ENCODE data around the gene TMOD3.

Gene TMOD3

DNA sequence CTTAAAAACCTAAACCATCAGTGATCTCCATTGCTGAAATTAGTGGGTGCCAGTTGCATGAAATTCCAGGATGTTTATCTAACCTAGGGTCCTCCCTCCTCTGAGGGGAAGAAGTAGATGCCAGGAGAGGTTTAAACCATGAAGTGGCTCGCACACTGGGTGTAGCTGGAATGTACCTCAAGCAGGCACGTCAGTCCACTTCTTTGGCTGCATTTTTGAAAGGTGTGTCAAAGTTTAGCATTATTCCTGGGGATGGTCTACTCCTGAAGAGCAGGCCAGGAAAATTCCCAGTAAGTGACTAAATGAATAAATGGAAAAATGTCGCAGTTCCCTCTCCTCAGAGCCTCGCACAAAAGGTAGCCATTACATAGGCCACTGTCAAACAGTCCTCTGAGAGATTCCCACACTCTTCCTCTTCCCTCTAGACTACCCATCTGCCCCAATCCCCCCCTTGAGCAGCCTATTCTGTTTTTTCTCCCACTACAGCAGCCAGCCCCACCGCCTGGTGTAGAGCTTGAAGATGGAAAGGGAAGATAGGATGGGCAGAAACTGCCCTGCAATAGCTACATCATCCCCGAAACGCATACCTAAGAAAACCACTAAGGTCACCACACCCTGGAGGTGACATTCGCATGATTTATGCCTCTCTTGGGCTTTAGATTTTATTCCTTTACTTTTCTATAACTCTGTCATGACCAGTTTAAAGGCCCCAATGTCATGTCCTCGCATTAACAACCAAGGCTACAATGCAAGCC is 655 bp upstream of the TMOD3 start:
- DNase-seq: no peak

DNA sequence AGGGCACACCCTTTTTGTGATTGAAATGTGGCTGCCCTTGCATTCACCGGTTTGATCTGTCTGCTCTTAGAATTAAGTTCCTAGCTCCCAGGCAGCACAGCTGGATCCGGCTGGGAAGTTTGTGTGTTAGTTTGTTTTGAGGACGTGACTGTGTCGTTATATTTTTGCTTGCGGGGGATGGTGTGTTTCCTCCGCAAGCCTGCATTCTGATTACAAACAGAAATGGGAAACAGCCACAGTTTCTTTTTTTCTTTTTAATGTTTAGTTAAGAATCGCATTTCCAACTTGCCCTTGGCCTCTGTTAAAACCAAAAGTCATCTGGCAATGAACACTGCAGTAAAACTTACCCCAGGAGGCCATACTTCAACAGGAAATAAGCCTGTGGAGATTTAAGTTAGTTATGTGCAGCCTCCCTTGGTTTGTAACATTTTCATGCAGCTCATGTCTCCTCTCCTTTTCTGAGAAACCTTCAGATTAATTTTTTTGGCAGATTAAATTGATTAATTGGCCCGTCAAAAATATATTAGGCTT is 888 bp downstream of the TMOD3 start:
- DNase-seq: no peak

DNA sequence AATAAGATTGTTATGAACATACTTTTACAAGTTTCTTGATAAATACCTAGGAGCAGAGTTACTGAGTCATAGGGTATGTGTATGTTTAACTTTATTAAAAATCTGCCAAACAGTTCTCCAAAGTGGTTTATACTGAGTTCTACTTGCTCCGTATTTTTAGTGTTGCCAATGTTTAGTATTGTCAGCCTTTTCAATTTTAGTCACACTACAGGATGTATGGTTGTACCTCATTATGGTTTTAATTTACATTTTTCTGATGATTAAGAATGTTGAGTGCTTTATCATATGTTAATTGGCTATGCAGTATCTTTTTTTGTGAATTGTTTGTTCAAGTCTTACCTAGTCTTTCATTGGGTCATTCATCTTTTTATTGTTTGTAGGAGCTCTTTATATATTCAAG is 4.3 kb downstream of the TMOD3 start:
- DNase-seq: no peak

DNA sequence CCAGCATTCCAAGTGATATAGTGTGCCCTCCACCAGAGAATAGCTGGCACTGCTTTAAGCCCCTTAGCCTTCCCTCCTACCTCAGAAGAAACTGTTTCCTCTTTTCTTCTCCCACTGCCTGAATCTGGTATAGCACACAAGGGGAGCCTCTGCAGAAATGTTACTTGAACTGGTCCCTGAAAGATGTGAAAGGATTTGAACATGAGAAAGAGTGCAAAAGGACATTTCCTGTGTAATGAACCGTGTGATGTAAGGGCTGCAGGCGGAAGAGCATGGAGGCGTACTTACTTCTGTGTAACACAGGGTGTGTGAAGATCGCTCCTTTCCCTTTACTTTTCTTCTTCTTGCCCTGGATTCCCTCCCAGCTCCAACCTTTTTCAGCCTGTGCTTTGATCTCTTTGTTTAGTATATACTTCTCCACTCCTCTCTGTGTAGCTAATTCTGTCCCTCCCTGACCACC is 8.4 kb downstream of the TMOD3 start:
- DNase-seq: no peak

DNA sequence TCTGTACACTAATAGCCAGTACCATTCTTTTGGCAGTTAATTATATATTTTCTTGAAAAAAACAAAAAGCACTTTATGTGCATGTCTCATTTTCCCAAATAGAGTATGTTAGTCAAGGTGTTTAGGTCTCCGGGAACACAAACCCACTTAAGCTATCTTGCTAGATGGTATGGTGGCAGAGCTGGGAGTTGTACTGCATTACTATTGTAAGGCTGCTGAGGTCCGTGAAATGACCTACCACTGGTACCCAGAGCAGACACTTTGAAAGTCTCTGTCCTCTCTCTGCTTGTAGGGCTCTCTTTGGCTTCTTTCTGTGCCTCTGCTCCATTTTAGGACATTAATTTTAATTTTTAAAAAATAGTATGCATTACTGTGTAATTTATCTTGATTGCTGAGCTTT is 8.8 kb downstream of the TMOD3 start:
- no peak for DNase-seq

DNA sequence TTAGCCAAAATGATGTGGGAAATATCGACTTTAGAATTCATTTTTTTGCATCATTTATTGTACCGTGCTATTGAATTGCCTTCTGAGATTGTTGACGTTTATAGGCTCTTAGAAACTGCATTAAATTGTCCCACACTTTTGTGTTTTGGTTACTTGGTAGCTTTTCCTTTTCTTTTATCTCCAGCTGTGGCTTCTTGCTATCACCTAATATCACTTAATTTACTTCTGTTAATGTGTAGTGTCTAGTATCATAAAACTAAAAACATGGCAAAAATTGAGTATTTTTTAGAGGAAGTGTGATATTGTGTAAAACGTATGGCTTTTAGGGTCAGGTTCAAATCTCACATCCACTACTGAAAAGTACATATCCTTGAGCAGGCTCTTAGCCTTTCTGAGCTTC is 11.2 kb downstream of the TMOD3 start:
- no peak for DNase-seq

DNA sequence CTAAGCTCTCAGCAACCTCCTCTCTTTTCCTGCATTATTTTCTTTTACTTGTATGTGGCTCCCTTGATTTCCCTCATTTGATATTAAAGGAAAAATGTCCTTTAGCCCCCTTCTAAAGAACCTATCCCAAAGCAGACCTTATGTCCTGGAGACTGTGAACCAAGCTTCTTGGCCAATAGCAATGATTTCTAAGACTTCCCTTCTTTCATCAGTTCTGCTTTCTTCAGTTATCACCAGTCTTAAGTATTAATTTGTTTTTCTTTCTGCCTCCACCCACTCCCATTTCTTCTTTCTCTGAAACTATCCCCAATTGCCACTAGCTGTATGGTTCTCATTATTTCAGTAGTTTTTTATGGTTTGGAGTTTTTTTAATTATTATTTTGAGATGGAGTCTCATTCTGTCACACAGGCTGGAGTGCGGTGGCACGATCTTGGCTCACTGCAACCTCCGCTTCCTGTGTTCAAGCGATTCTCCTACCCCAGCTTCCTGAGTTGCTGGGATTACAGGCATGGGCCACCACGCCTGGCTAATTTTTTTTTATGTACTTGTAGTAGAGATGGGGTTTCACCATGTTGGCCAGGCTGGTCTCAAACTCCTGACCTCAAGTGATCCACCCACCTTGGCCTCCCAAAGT is 12.1 kb downstream of the TMOD3 start:
- DNase-seq: no peak

DNA sequence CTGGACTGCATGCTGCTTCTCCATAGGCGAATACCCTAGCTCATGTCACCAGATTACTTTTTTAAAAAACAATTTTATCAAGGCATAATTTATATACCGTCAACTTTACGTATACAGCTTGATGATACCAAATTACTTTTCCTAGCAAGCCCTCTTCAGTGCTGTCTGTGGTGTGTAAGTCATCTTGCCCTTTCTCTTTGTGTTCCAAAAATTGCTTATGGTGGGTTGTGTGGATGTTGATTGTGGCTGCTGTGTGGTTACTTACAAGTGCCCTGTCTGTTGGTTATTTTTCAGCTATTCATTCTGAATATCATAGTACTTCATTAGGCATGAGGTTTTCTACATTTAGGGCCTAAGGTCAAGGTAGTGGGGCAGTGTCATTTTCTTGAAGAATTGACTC is 12.8 kb downstream of the TMOD3 start:
- no peak for DNase-seq

DNA sequence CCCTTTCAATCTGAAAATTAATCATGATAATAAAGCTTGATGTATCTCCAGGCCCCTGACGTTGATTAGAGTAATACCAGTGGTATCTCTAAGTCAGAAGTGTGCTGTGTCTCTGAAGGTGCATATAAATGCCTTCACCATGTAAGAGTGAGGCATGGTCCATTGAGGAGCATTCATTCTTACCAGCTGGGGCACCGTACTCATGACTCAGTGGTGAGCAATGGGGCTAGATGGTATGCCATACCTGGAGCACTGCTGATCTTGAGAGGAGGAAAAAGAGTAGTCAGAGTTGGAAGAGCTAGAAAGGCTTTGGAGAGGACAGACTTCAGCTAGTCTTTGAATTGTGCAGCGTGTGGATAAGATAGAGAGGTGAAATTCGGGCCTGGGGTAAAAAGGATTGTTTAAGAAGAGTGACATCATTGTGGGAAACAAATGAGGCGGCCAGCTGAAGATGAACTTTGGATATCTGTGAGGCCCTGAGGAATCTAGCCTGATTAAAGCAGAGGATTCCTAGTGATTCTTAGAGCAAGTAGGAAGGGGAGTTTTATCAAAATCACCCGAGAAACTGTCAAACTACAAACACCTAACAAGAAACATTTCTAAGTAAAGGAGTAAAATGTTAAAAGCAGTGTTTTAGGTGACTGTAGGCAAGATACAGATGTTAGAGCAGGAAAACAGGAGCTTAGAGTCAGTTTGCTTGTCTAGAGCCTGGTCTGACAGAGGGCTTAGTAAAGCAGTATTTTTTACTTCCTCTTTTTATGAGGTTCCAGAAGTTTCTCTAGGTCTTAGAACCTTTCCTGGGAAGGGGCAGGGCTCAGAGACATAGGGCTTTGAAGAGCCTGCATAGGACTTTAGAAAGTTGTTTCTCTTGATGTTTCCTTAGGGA is 13.6 kb downstream of the TMOD3 start:
- no peak for DNase-seq

DNA sequence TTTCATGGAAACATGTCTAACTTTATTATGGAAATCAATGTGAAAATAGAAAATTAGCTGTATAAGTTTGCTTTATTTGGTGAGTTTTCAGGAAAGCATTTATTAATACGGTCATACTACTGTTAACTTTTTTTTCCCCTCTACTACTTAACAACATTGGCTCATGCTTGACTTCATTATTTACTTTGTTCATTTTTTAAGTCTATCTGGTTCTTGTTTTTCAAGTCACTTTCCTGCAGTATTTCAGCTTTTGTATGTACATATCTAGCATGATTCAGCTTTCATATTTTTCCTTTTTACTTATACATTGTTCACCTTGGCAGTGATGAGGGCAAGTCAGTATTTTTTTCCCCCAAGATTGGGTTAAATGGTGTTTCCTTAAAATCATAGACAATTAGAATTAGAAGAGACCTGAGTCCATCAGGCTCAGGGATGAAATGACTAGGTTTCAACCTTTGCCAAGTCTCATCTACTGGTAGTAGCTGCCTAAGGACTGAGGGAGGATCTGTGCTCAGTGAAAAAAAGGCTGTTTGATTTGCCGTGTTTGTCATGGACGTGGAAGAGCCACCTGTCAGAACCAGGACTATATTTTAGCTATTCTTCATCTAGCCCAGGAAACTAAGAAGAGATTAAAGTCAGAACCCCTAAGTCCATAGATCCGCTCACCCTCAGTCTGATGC is 15.4 kb downstream of the TMOD3 start:
- DNase-seq: no peak

DNA sequence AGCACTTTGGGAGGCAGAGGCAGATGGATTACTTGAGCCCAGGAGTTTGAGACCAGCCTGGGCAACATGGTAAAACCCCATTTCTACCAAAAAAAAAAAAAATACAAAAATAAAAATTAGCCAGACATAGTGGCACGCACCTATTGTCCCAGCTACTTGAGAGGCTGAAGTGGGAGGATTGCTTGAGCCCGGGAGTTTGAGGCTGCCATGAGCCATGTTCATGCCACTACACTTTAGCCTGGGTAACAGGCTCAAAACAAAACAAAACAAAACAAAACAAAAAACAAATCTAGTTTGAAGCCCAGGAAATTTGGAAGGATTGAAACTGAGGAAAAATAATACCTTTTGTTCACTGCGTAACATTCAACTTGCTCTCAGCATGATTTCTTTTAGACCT is 16.6 kb downstream of the TMOD3 start:
- DNase-seq: no peak

DNA sequence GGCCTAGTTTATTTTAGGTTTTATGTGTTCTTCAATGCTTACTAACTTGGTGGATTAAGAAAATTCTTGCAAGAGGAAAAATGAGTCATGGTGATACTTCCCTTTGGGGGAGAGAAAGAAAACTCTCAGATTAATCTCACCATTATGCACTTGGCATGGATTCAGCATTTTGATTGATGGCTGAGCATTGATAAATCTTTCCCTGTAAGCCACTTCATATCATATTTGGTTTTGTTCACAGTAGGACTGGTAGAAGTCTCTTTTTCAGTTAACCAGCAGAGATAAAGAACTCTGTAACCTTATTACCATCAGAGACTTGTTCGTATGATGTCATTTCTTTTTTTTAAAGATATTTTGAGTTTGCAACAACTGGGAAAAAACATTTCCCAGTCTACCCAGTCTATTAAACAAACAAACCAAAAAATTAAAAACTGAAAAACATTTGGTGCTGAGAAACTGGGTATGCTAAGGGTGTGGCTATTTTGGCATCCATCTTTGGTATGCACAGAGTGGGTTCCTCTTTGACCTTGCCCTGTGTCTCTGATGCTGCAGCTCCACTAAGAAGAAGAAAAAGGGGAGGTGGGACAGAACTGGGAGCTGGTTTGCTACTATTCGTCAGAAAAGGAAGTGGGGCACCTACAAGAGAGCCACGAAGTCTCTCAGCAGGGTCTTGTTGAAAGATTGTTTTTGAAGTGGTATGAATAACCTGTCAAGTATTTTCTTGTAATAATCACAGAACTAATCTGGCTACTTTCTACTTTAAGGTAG is 17.2 kb downstream of the TMOD3 start:
- DNase-seq: no peak

DNA sequence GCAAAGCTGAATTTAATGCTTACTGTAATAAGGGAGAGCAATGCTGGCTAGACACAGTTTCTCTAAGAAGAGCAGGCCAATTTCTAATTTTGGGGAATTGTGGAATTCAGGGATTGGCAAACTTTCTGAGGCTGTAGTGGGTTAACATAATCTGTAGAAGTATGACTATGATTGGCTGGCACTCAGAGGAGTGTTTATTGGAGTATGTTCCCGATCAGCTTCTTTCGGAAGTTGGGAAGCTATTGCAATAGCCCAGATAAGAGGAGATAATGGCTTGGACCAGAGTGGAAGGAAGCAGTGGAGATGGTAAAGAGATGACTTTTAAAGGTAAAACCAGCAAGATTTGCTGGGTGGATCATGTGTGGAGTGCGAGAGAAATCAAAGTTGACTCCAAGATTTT is 19.4 kb downstream of the TMOD3 start:
- no peak for DNase-seq

DNA sequence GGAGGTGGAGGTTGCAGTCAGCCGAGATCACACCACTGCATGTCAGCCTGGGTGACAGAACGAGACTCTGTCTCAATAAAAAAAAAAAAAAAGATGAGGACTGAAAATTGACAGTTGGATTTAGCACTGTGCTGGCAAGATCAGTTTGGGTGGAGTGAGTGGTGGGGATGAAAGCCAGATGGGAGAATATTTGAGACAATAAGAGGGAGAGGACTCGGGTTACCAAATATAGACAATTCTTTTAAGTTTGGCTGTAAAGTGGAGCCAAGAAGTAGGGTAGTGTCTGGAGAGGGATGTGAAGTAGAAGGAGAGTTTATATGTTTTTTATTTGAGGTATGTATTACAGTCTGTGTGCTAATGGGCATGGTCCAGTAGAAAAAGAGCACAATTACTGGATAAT is 20.4 kb downstream of the TMOD3 start:
- no peak for DNase-seq

DNA sequence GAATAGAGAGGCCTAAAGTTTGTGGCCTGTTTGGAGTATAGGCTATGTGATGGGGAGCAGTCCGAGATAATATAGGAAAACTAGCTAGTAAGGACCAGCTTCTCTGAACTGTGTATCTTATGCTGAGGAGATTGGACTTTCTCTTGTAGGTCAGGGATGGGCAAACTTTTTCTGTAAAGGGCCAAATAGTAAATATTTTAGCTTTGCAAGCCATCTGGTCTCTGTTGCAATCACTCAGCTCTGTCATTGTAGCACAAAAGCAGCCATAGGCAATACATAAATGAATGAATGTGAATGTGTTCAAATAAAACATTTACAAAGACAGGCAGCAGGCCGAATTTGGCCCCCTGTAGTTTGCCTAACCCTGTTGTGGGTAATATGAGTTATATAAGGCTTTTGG is 24.5 kb downstream of the TMOD3 start:
- DNase-seq: no peak

DNA sequence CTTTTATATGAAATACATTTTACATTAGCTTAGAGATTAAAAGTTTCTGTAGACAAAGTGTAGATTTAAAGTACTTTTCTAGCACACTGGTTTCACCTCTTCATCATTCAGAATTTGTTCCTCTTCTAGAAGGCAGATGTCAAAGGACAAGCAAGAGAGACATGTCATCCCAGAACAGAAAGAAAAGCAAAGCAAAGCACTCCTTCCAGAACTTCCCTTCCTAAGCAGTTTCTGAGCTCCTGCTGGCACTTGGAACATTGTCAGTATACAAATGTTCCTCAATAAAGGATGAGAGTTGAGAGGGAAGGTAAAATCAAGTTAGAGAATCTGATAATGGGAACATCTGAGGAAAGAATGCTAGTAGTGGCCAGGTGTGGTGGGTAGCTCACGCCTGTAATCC is 26.2 kb downstream of the TMOD3 start:
- DNase-seq: no peak

DNA sequence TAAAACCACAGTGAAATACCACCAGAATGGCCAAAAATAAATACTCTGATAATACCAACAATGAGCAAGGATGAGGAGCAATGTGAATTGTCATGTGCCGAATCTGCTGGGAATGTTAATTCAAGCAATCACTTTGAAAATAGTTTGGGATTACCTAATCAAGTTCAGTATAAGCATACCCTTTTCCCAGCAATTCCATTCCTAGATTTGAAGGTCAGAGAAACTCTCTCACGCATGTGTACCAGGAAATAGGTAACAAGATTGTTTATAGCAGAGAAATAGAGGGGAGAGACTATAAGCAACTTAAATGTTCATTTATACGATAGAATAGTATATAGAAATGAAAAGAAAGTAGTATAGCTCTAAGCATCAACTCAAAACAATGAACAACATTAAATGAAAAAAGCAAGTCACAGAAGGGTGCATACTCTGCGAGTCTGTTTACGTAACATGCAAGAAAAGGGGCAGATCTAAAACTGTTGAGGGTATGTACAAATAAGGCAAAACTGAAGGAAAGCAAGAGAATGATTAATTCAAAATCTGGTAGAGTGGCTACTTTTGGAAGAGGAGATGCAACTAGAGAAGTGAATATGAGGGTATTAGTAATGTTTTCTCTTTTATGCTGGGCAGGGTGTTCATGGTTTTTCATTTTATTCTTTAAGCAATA is 27.4 kb downstream of the TMOD3 start:
- no peak for DNase-seq

DNA sequence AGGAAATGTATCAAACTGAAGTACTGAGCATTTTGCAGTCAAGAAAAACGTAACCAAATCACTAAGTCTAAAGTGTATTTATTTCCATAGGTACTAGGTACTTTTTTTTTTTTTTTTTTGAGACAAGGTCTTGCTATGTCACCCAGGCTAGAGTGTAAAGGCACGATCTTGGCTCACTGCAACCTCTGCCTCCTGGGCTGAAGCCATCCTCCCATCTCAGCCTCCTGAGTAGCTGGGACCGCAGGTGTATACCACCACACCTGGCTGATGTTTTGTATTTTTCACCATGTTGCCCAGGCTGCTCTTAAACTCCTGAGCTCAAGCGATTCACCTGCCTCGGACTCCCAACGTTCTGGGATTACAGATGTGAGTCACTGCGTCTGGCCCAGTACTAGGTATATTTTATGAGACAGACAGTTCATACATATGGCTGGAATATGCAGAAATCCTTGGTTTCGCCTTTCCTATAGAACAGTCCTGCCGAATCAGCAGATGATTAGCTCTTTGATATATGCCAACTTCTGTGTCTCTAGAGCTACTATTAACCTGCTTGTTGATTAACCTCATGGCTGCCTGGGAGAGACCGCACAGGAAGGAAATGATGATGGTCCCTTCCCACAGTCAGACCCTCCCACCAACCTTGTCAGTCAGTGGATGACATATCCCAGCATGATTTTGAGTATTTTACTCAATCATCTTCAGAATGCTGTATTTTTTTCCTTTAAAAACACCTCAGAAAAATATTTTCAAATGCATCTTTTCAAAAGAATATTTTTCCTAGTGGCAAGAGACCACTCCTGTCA is 32.3 kb downstream of the TMOD3 start:
- no peak for DNase-seq

DNA sequence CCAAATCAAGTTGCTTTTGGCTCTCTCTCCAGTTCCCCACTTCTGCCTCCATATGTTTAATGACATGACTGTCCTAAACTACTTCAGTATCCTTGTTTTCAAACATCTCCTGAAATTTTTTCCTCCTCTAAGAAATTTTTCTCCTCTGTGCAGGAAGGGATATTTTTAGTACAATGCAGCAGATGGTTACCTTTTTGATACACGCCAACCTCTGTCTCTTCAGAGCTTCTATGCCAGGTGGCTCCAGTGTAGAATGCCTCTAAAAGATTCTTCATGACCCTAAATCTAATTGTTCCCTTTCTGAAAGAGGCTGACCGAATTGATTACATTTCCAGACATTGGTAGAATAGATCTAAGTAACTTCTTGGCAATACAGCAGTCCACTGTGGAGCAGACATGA is 33.7 kb downstream of the TMOD3 start:
- no peak for DNase-seq

DNA sequence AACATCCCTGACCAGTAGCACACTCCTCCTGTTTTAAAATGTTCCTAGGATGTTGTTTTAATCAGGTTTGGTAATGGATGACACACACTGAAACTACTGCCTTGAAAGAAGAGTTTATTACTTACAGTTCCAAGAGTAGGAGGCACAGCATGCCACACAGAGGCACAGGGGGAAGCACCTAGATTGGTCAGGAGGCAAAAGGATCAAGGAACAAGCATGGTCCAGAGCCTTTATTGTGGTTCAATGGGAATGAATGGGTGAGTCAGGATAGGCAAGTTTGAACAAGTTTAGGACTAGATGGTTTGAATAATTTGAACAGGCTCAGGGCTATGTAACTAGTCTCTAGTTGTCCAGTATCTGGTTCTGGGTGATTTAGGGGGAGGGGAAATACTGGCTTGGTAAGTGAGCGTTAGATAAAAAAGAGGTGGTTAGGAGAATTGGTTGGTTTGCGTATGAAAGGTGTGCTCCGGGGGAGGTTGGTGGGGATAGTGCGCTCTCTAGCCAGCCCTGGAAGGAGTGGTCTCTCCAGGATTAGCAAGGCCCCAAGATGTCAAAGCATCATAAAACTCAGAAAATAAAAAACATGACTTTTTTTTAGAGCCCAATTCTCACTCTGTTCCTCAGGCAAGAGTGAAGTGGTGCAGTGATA is 35.1 kb downstream of the TMOD3 start:
- no peak for DNase-seq
